GM18870 (cell line): ENCODE results near the gene ZNF862.

Experiments
- ATAC-seq: cut with Tn5 transposase; IDR thresholded peaks from one replicate; pipeline ENCODE4 v1.9.1; 2021; ENCODE audit warnings: moderate library complexity; ENCODE audit not compliant: unreplicated experiment

Gene ZNF862

DNA sequence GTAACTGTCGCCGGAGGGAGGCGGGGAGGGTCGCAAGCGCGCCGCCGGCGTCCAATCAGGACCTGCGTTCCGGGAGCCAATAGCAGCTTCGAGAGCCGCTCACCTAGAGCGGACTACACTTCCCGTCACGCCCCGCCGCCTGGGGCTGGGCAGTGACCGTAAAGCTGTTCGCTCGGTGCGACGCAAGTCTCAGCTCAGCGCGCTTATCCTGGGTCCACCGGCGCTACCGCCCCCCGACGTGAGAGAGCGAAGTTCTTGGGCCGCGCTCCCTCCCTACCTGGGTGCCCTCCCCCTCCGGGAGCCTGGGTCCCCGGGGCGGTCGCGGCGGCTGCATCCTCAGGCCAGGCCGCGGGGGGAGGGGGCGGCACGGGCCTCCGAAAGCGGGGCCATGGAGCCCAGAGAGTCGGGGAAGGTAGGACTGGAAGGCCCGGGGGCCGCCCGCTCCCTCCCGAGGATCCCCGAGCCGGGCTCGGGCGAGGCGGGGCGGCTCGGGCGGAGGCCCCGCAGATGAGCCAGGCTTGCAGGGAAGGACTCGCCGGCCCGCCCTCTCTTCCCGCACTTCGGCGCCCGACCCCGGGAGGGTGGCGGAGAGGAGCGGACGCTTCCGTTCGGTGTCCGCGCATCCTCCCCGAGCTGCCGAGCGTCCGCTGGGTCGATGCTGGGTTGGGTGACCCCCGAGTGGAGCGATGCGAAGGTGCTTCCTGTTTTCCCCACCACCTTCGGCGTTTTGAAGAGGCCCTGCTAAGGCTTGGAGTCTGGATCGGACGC lies at the start of gene ZNF862:
Gene ZNF862 (plus strand): TSS at position 152 of the 768 bp plus-strand sequence. CDS start 237 bp downstream, at position 389.
- ATAC-seq: peak; percentile 97

DNA sequence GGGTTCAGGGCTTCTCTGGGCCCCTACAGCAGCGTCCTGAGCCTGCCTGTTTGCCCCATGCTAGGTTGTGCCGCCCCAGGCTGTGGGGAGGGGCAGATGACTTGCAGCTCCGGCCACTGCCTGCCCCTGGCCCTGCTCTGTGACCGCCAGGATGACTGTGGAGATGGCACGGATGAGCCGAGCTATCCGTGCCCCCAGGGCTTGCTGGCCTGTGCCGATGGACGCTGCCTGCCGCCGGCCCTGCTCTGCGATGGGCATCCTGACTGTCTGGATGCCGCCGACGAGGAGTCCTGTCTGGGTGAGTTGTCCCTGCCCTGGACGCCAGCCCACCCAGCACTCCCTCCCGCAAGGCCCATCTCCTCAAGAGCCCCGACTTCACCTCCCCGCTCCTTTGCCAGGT lies 49.1 kb upstream of the ZNF862 start:
- no peak for ATAC-seq

- ATAC-seq: no peak
Observed at GRCh38 chr7:149790146-149790548, 48.0 kb upstream of the ZNF862 start.

DNA sequence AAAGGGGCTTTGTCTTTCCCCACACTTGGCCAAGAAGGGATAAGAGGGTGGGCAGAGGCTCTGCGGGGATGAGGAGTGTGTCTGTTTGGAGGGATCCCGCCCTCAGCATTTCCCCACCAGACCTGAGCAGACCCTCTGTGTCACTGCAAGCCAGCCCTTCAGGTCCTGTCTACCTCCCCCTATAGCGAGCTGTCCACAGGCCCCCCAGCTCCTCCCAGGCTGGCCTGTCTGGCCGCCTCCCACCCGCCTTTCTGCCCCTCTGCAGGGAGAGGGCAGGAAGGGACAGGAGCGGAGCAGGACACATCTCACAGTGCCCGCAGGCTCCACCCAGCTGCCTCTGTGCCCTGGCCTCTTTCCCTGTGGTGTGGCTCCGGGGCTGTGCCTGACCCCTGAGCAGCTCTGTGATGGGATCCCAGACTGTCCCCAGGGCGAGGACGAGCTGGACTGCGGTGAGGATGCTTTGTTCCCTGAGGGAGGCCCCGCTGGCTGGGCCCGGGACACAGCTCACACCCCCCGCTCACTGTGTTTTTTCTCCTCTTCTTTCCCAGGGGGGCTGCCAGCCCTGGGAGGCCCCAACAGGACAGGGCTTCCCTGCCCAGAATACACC lies 47.3 kb upstream of the ZNF862 start:
- ATAC-seq: no peak

- no peak for ATAC-seq
Observed at GRCh38 chr7:149791411-149792219, 46.6 kb upstream of the ZNF862 start.

DNA sequence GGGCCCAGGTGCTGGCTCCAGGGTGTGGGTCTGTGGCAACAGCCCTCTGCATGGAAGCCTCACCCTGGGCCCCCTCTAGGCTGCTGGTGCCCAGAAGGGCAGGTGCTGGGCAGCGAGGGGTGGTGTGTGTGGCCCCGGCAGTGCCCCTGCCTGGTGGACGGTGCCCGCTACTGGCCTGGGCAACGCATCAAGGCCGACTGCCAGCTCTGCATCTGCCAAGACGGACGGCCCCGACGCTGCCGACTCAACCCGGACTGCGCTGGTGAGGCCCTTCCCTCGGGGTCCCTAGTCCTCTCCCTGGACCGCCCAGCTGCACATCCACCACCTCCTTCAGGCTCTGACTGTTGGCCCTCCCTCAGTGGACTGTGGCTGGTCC lies 46.0 kb upstream of the ZNF862 start:
- no peak for ATAC-seq

GRCh38 chr7:149793261-149793660 lies 44.9 kb upstream of the ZNF862 start:
- ATAC-seq: no peak

DNA sequence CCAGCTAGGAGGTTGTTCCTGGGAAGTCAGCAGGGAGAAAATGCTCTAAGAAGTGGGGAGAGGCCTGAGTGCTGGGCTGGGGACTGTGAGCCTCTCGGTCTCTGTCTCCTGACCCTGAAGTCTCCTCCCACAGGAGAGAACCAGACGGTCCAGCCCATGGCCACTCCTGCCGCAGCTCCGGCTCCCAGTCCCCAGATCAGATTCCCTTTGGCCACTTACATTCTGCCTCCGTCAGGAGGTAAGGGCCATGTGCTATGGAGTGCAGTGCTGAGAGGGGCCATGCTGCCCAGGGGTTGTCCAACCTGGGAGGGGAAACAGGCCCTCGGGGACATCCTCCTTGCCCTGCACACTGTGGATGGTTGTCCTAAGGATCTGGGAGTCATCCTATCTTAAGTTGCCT lies 43.5 kb upstream of the ZNF862 start:
- no peak for ATAC-seq

DNA sequence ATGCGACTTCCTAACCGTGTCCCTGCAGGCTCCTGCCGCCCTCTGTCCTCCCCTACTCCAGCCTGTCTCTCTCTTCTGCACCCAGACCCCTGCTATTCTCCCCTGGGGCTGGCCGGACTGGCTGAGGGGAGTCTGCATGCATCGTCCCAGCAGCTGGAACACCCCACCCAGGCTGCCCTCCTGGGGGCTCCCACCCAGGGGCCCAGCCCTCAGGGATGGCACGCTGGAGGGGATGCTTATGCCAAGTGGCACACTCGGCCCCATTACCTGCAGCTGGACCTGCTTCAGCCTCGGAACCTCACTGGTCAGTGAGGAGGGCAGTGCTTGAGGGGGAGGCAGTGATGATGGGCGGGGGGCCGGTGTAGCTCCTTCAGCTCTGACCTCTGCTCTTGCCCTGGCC lies 43.0 kb upstream of the ZNF862 start:
- no peak for ATAC-seq

GRCh38 chr7:149796287-149796860 lies 41.8 kb upstream of the ZNF862 start:
- no peak for ATAC-seq

DNA sequence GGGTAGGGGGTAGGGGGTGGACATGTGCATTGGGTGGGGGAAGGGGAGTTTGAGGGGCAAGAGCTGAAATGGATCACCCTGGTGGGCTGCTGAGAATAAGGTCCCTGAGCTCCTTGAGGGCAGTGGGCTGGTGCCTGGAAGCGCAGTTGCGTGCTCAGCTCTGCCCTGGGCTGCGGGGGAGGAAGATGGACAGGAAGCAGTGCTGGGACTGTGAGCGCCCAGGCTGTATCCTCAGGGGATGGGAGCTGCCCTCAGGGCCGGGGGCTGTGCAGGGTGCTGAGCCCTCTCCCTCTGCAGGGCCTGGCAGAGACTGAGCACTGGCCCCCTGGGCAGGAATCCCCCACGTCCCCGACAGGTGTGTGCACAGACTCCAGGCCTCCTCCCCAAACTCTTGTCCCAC lies 40.4 kb upstream of the ZNF862 start:
- ATAC-seq: no peak

DNA sequence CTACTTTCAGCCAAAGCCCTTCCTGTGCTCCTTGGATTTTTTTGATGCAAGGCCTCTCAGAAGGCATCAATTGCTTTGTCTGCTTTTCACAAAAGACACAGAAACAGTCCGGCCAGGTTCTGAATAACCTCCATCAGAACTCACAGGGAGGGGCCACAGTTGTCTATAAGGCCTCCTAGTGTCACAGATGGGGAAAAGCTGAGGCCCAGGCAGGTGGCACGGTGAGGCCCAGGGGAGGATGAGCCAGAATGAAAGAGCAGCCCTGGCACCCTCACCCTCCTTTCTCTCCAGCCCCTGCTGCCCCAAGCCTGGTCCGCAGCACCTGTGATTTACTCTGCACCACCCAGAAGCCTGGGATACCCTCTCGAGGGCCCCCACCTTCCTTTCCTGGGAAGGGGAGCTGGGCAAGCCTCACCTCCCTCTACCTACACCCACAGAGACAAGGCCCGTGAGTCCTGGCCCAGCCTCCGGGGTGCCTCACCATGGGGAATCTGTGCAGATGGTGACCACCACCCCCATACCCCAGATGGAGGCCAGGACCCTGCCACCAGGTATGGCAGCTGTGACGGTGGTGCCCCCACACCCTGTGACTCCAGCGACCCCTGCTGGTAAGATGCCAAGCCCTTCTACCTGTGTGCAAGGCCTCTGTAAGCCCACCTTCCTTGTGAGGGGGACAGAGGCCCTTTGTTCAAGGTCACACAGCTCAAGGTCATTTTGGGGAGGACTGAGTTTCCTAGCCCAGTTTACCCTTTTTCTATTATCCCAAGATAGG lies 38.6 kb upstream of the ZNF862 start:
- no peak for ATAC-seq

GRCh38 chr7:149800169-149800555 lies 38.0 kb upstream of the ZNF862 start:
- ATAC-seq: no peak

DNA sequence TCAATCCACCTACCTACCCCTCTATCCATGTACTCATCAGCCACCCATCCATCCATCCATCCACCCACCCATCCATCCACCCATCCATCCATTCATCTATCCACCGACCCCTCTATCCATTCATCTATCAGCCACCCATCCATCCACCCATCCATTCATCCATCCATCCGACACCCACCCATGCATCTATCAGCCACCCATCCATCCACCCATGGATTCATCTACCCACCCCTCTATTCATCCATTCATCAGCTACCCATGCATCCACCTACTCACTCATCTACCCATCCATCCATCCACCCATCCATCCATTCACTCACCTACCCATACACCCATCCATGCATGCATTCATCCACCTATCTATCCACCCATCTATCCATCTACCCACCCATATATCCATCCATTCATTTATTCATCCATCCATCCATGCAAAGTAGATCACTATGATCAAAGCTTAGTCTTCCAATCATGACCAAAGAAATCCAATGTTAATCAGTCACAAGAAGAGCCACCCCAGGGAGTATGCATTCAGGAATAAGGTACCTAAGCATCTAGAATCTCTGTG lies 37.1 kb upstream of the ZNF862 start:
- no peak for ATAC-seq

DNA sequence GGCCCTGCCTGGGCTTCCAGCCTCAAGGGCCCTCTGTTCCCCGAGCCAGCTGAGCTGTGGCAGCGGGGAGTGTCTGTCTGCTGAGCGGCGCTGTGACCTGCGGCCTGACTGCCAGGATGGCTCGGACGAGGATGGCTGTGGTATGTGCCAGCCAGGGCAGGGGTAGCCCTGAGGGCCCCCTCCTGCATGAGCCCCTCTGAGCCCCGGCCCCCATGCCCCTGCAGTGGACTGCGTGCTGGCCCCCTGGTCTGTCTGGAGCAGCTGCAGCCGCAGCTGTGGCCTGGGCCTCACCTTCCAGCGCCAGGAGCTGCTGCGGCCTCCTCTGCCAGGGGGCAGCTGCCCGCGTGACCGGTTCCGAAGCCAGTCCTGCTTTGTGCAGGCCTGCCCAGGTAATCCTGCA lies 36.4 kb upstream of the ZNF862 start:
- no peak for ATAC-seq

GRCh38 chr7:149802966-149803365 lies 35.2 kb upstream of the ZNF862 start:
- ATAC-seq: no peak

DNA sequence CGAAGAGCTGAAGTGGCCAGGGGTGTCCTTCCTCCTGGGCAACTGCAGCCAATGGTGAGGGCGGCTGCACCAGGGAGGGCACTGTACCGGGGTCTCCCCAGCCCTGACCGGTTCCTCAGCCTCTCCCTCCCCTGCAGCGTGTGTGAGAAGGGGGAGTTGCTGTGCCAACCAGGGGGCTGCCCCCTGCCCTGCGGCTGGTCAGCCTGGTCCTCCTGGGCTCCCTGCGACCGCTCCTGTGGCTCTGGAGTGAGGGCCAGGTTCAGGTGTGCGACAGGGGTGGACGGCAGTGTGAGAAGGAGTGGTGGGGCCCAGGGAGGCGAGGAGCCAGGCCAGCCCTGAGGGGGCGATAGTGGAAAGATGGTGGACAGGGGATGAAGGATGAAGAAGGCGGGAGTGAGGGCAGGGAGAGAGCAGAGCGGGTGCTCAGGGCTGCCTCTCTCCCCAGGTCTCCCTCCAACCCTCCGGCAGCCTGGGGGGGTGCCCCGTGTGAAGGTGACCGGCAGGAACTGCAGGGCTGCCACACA lies 34.6 kb upstream of the ZNF862 start:
- ATAC-seq: no peak

GRCh38 chr7:149804106-149804505 lies 34.1 kb upstream of the ZNF862 start:
- ATAC-seq: no peak

- no peak for ATAC-seq
Observed at GRCh38 chr7:149806726-149807125, 31.4 kb upstream of the ZNF862 start.

DNA sequence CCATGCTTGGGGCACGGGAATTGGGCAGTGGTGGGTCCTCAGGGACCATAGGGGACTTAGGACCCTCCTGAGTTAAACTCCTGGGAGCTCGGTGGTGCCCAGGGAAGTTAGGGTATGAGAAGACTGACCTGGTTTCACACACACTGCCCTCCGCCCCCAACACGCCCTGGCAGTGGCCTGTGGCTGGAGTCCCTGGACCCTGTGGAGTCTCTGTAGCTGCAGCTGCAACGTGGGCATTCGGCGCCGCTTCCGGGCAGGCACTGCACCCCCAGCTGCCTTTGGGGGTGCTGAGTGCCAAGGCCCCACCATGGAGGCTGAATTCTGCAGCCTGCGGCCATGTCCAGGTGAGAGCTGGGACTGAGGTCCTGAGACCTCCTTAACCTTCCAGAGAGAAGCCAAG lies 29.9 kb upstream of the ZNF862 start:
- ATAC-seq: no peak
